Activated T-helper 17 cell treated with anti-CD3 and anti-CD28 coated beads, Interleukin-2, amount 50 U/mL, for 72 hours (primary cell): ENCODE results near the gene NEU4. TPM values are rescaled to one million over a fixed set of nuclear protein-coding genes. Genes with fewer than 3 reads are reported as not detected.

Experiments used
- ATAC-seq: fragments of 150-1000 bp; cut with Tn5 transposase; replicated peaks from 2 replicates; pipeline ENCODE4 v1.10.0; 2021; ENCODE audit warnings: mild to moderate bottlenecking, moderate library complexity
- H3K27ac Mint-ChIP-seq: one replicate; pipeline ENCODE4 v1.8.0; 2022; ENCODE audit warnings: mixed read lengths
- H3K27me3 Mint-ChIP-seq: one replicate; pipeline ENCODE4 v1.8.0; 2022; ENCODE audit warnings: mixed read lengths
- H3K36me3 Mint-ChIP-seq: one replicate; pipeline ENCODE4 v1.8.0; 2022; ENCODE audit warnings: low read depth, mild to moderate bottlenecking, mixed read lengths
- H3K4me1 Mint-ChIP-seq: one replicate; pipeline ENCODE4 v1.8.0; 2022; ENCODE audit warnings: mixed read lengths
- H3K4me3 Mint-ChIP-seq: one replicate; pipeline ENCODE4 v1.8.0; 2022; ENCODE audit warnings: mild to moderate bottlenecking, mixed read lengths
- H3K9me3 Mint-ChIP-seq: one replicate; pipeline ENCODE4 v1.8.0; 2022; ENCODE audit warnings: mixed read lengths
- total RNA-seq, 2 donors: library from RNA; stranded (reverse); gene quantifications; one replicate each; pipeline ENCODE4 v1.2.3, GENCODE V29; 2022

NEU4 gene
- total RNA-seq, 2 donors from 2014 or later = 1.1 to 9.8 TPM

GRCh38 chr2:241853651-241854341 is 44.8 kb downstream of the NEU4 start:
- Mint-ChIP-seq H3K9me3 (no peaks in the 10 kb centered on the region), H3K27ac (no peak overlapping the region), H3K4me1 (peaks cover 5% of the 10 kb centered on the region), H3K4me3 (no peak overlapping the region), H3K27me3 (no peaks in the 10 kb centered on the region), H3K36me3 (peaks cover 67% of the 10 kb centered on the region)
- ATAC-seq = peak; percentile 48

- Mint-ChIP-seq H3K4me3 (no peak overlapping the region), H3K4me1 (peaks cover 6% of the 10 kb centered on the region)
These were observed 45.6 kb downstream of the NEU4 start for GRCh38 chr2:241854342-241855244.

GRCh38 chr2:241855245-241855887 is 46.4 kb downstream of the NEU4 start:
- Mint-ChIP-seq H3K36me3 (peaks cover 72% of the 10 kb centered on the region), H3K27ac (peak overlapping the region; percentile 94), H3K4me1 (peaks cover 10% of the 10 kb centered on the region), H3K9me3 (no peaks in the 10 kb centered on the region), H3K27me3 (no peaks in the 10 kb centered on the region), H3K4me3 (peak overlapping the region; percentile 56)
- ATAC-seq = no peak

More at GRCh38 chr2:241854342-241855244, 45.6 kb downstream of the NEU4 start:
- Mint-ChIP-seq H3K36me3 (peaks cover 67% of the 10 kb centered on the region), H3K27me3 (no peaks in the 10 kb centered on the region), H3K9me3 (no peaks in the 10 kb centered on the region), H3K27ac (no peak overlapping the region)
- no peak for ATAC-seq

DNA sequence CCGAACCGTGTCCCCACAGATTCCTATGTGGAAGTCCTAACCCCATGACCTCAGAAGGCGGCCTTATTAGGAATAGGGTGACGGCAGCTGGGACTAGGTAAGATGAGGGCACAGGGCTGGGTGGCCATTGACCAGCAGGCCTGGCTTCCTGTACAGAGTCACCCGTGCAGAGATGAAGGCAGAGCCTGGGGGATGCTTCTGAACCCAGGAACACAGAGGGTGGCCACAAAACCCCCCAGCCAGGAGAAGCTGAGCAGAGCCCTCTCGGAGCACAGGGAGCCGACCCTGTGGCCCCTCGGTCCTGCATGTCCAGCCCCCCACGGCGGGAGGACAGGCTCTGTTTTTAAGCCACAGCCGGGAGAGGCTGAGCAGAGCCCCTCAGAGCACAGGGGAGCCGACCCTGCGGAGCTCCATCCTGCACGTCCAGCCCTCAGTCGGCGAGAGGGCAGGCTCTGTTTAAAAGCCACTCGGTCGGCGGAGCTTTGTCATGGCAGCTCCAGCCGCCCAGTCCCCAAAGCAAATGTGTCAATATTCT is 47.0 kb downstream of the NEU4 start:
- Mint-ChIP-seq H3K27me3 (no peaks in the 10 kb centered on the region), H3K36me3 (peaks cover 72% of the 10 kb centered on the region), H3K4me1 (peaks cover 11% of the 10 kb centered on the region), H3K4me3 (peak overlapping the region; percentile 56), H3K9me3 (no peaks in the 10 kb centered on the region), H3K27ac (peak overlapping the region; percentile 94)
- ATAC-seq = no peak

GRCh38 chr2:241857041-241857541 is 48.1 kb downstream of the NEU4 start:
- Mint-ChIP-seq H3K4me3 (peak overlapping the region; percentile 56), H3K27ac (peak overlapping the region; percentile 94)

DNA sequence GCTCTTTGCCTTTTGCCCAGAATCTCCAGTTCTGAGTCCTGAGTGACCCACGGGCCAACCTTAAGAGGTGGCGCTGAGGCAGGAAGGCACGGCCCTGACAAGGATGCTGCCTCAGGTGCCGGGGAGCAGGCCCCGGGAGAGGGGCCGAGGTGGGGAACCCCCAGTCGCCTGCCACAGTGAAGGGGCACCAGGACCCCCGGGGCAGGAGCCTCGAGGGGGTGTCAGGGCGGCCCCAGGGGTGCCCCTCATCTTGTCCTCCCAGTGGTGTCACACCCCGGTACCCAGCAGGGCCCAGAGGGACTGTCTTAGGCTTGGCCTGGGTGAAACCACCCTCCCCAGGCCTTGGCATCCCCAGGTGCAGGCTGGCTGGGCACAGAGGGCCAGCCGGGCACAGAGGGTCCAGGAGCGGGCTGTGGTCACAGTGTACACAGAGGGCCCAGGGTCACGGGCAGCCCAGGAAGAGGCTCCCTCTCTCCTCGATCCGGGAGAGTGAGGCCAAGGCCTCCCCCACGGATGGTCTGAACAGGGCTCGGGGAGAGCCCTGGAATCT is 48.7 kb downstream of the NEU4 start:
- no peaks in the 10 kb centered on the region for H3K27me3 Mint-ChIP-seq
- ATAC-seq = no peak
- peak overlapping the region; percentile 56 for H3K4me3 Mint-ChIP-seq
- H3K36me3 Mint-ChIP-seq = peaks cover 59% of the 10 kb centered on the region
- peaks cover 9% of the 10 kb centered on the region for H3K9me3 Mint-ChIP-seq
- H3K27ac Mint-ChIP-seq = peak overlapping the region; percentile 94
- H3K4me1 Mint-ChIP-seq = peaks cover 26% of the 10 kb centered on the region

More at GRCh38 chr2:241857041-241857541, 48.1 kb downstream of the NEU4 start:
- ATAC-seq = no peak
- peaks cover 22% of the 10 kb centered on the region for H3K4me1 Mint-ChIP-seq
- H3K9me3 Mint-ChIP-seq = peaks cover 9% of the 10 kb centered on the region
- no peaks in the 10 kb centered on the region for H3K27me3 Mint-ChIP-seq
- peaks cover 61% of the 10 kb centered on the region for H3K36me3 Mint-ChIP-seq

DNA sequence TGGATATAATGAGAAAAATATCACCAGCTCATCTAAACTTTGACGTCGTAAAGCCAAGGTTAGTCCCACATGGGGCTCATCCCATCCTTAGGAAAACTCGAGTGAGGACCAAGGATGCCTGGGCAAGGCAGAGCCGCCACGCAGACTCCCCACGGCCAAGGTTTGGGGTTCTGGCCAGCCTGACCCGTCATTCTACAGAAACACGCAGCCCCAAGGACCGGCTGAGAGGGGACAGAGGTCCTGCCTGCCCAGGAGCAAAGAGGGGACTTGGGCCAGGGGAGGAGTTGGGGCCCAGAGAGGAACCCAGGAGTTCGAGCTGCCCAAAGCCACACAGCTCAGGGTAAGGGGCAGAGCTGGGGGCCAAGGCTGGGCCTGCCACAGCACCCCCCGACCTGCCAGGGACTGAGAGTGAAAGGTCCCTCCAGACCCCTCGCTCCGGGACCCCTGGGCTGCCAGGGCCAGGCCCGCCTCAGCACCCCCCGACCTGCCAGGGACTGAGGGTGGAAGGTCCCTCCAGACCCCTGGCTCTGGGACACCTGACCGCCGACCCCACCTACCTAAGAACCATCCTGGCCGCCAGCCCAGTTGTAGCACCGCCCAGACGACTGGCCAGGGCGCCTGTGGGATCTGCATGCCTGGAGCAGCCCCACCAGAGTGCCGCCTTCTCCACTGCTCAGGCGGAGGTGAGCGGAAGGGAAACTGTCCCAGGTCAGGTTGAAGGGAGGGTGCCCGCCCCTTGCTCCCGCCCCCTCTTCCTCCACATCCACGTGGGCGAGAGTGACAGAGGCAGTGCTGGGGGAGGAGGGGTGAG is 49.4 kb downstream of the NEU4 start, which contains the start of gene PDCD1:
TSS of gene PDCD1 (minus strand) at position 689 of the 811 bp plus-strand sequence. CDS start at position 633, 56 bp downstream.
- Mint-ChIP-seq H3K4me1 (peaks cover 31% of the 10 kb centered on the region), H3K36me3 (peaks cover 55% of the 10 kb centered on the region), H3K27ac (peak within 1 kb of the TSS; percentile 94), H3K27me3 (no peaks in the 10 kb centered on the region), H3K4me3 (peak within 1 kb of the TSS; percentile 56), H3K9me3 (peaks cover 9% of the 10 kb centered on the region)
- ATAC-seq = peak; percentile 45

DNA sequence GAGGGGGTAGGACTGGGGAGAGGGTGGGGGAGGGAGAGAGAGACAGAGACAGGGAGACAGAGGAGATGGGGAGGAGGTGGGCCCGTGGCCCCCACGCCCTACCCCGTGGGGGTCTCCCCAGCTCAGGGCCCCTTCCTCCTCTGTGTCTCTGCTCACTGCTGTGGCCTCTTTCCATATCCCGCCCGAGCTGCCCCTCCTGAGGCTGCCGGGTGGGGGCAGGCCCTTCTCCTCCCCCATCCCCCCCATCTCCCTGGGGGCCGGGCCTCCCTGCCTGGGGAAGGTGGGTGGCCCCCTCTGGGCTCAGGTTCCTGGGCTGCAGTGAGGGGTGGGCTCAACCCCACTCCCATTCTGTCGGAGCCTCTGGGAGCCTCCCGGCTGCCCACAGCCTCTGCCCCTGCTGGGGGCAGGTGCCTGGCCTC is 50.0 kb downstream of the NEU4 start:
- Mint-ChIP-seq H3K27me3 (no peaks in the 10 kb centered on the region), H3K27ac (peak overlapping the region; percentile 94), H3K4me1 (peaks cover 35% of the 10 kb centered on the region), H3K9me3 (peaks cover 10% of the 10 kb centered on the region), H3K36me3 (peaks cover 51% of the 10 kb centered on the region), H3K4me3 (peak overlapping the region; percentile 56)
- peak; percentile 6 for ATAC-seq

GRCh38 chr2:241859436-241860183 is 50.6 kb downstream of the NEU4 start:
- Mint-ChIP-seq H3K9me3 (peaks cover 14% of the 10 kb centered on the region), H3K27me3 (no peaks in the 10 kb centered on the region), H3K4me1 (peaks cover 41% of the 10 kb centered on the region), H3K4me3 (peak overlapping the region; percentile 56), H3K36me3 (peaks cover 51% of the 10 kb centered on the region), H3K27ac (peak overlapping the region; percentile 94)
- ATAC-seq = peak; percentile 39

DNA sequence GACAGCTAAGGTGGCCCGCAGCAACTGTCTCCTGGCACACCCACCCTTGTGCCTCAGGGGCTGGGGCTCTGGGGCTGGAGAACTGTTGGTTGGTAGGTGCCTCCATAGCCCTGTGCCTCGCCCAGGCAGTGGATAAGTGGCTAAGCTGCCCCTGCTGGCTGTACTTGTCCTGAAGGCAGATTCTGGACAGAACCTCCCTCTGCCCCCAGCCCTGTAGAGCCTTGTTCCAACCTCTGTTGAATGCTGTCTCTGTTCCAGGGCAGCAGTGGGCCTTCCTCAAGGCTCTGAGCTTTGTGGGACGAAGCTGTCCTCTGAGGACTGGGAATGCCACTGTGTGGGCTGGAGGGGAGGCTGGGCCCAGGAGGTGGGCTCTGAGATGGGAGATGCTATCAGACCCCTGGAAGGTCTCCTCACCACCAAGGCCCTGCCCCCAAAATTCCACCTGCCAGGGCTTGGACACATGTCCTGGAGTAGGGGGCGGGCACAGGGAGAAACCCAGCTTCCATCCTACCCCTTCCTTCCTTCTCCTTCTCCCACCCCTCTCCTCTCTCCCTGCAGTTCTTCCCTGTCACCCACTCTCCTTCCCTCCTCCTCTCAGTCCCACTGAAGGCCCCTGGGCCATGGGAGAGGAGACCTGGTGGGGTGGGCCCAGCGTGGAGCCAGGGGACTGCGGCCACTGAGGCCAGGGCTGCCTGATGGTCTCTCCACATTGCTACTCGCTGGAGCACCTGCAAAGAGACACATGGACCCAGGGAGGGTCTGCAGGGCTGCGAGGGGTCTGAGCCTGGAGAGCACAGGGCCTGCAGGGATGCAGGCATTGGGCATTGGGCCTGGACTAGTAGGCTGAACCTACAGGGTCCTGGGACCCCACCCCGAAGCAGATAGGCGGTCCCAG is 51.4 kb downstream of the NEU4 start:
- Mint-ChIP-seq H3K27me3 (peaks cover 7% of the 10 kb centered on the region), H3K27ac (peak overlapping the region; percentile 94), H3K9me3 (peaks cover 14% of the 10 kb centered on the region), H3K36me3 (peaks cover 50% of the 10 kb centered on the region), H3K4me1 (peaks cover 49% of the 10 kb centered on the region), H3K4me3 (peak overlapping the region; percentile 56)
- no peak for ATAC-seq

DNA sequence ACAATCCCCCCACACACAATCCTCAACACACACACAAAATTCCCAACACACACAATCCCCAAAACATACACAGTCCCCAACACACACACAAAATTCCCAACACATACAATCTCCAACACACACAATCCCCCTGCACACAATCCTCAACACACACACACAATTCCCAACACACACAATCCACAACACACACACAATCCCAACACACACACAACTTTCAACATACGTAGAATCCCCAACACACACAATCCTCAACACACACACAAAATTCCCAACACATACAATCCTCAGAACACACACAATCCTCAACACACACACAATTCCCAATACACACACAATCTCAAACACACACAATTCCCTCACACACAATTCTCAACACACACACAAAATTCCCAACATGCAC is 52.3 kb downstream of the NEU4 start:
- peaks cover 55% of the 10 kb centered on the region for H3K4me1 Mint-ChIP-seq

DNA sequence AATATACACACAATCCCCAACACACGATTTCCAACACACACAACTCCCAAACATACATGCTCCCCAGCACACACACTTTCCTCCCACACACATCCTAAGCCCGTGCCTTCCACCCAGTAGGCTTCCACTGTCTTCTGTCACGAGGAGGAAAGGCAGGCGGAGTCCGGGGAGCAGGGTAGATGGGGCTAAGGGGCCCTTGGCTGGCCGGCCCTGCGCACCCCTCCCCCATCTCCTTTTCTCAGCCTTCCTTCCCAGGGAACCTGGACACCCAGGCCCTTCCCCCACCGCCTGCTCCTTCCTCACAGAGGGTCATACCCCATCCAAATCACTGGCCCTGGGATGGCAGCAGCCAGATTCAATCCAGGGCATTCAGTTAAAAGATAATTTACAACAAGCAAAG is 53.1 kb downstream of the NEU4 start:
- ATAC-seq = no peak
- Mint-ChIP-seq H3K27me3 (peaks cover 12% of the 10 kb centered on the region), H3K4me1 (peaks cover 50% of the 10 kb centered on the region), H3K27ac (peak overlapping the region; percentile 56), H3K9me3 (peaks cover 14% of the 10 kb centered on the region), H3K36me3 (peaks cover 38% of the 10 kb centered on the region), H3K4me3 (peak overlapping the region; percentile 56)

More for the DNA sequence above, 52.3 kb downstream of the NEU4 start:
- Mint-ChIP-seq H3K27ac (peak overlapping the region; percentile 56), H3K27me3 (peaks cover 12% of the 10 kb centered on the region), H3K36me3 (peaks cover 46% of the 10 kb centered on the region), H3K9me3 (peaks cover 14% of the 10 kb centered on the region), H3K4me3 (peak overlapping the region; percentile 56)
- no peak for ATAC-seq
